GM18499 (cell line): Measurements from ENCODE around the gene SMTNL1.
A peak's percentile ranks its signal among the peaks of the same experiment; 100 is the strongest.
"Not testable (repeated sequence)": the region's sequence is repeated elsewhere in the genome, so short reads cannot be mapped to it uniquely, and the experiment has no call there.

ENCODE experiments used
- ATAC-seq: cut with Tn5 transposase; IDR thresholded peaks from one replicate; pipeline ENCODE4 v1.9.1; 2021; ENCODE audit warnings: moderate number of reproducible peaks; ENCODE audit not compliant: insufficient read depth, unreplicated experiment

SMTNL1 gene

GRCh38 chr11:57508341-57509170, 28.8 kb upstream of the SMTNL1 start:
- no peak for ATAC-seq

GRCh38 chr11:57511741-57512430, 25.5 kb upstream of the SMTNL1 start:
- no peak for ATAC-seq

- no peak for ATAC-seq
These were observed 24.5 kb upstream of the SMTNL1 start for GRCh38 chr11:57512646-57513451.

GRCh38 chr11:57513452-57513795, 24.0 kb upstream of the SMTNL1 start:
- no peak for ATAC-seq

GRCh38 chr11:57513911-57514537, 23.4 kb upstream of the SMTNL1 start:
- no peak for ATAC-seq

GRCh38 chr11:57514538-57515331, 22.7 kb upstream of the SMTNL1 start:
- no peak for ATAC-seq

GRCh38 chr11:57515332-57516060, 21.9 kb upstream of the SMTNL1 start, which contains the start of gene SLC43A1:
Gene SLC43A1, minus strand, starts transcription at chr11:57515702. Its CDS starts 1,591 bp downstream, at chr11:57514111.
- ATAC-seq: no peak

- ATAC-seq: no peak
These were observed 21.3 kb upstream of the SMTNL1 start for GRCh38 chr11:57516061-57516443.

- ATAC-seq: no peak
These were observed 16.3 kb upstream of the SMTNL1 start for GRCh38 chr11:57521116-57521515.

- no peak for ATAC-seq
These were observed 14.0 kb upstream of the SMTNL1 start for GRCh38 chr11:57523419-57523818.

- no peak for ATAC-seq
These were observed 10.3 kb upstream of the SMTNL1 start for GRCh38 chr11:57527056-57527631.

- no peak for ATAC-seq
These were observed 8.4 kb upstream of the SMTNL1 start for GRCh38 chr11:57529012-57529411.

- ATAC-seq: no peak
These were observed 7.2 kb upstream of the SMTNL1 start for GRCh38 chr11:57530215-57530595.

- peak; percentile 97 for ATAC-seq
These were observed 6.5 kb upstream of the SMTNL1 start, which contains the start of gene TIMM10 for GRCh38 chr11:57530596-57531507. Gene TIMM10, minus strand, starts transcription at chr11:57530754. Its CDS starts 565 bp downstream, at chr11:57530189.

- not testable (repeated sequence) for ATAC-seq
These were observed 2.9 kb upstream of the SMTNL1 start for GRCh38 chr11:57534449-57534848.

- ATAC-seq: no peak
These were observed 1.9 kb downstream of the SMTNL1 start for GRCh38 chr11:57539342-57539741.

- no peak for ATAC-seq
These were observed 3.8 kb downstream of the SMTNL1 start for GRCh38 chr11:57541169-57541568.

GRCh38 chr11:57542582-57542981, 5.2 kb downstream of the SMTNL1 start:
- ATAC-seq: no peak
